ENCODE results near the gene LRRC4C. TPM values are rescaled to one million over a fixed set of nuclear protein-coding genes. Genes with fewer than 3 reads are reported as not detected.
"Not testable (repeated sequence)": the region's sequence is repeated elsewhere in the genome, so short reads cannot be mapped to it uniquely, and the experiment has no call there.

The LRRC4C gene
- total RNA-seq, 1 donor from 2014 or later: 0.28 TPM

GRCh38 chr11:40679276-40679675, 780.2 kb downstream of the LRRC4C start:
- no peak for ATAC-seq

- no peak for ATAC-seq
These were observed 812.2 kb downstream of the LRRC4C start for GRCh38 chr11:40647295-40647694.

- ATAC-seq: no peak
These were observed 817.2 kb downstream of the LRRC4C start for GRCh38 chr11:40642284-40642683.

- ATAC-seq: no peak
These were observed 839.8 kb downstream of the LRRC4C start for GRCh38 chr11:40619654-40620053.

GRCh38 chr11:40606800-40607199, 852.7 kb downstream of the LRRC4C start:
- ATAC-seq: no peak

GRCh38 chr11:40602866-40603552, 856.4 kb downstream of the LRRC4C start:
- ATAC-seq: no peak

GRCh38 chr11:40597546-40598113, 861.8 kb downstream of the LRRC4C start:
- no peak for ATAC-seq

GRCh38 chr11:40573254-40573891, 886.1 kb downstream of the LRRC4C start:
- ATAC-seq: no peak

- no peak for ATAC-seq
These were observed 889.4 kb downstream of the LRRC4C start for GRCh38 chr11:40569947-40570531.

GRCh38 chr11:40567392-40567791, 892.1 kb downstream of the LRRC4C start:
- ATAC-seq: no peak

GRCh38 chr11:40544162-40544561, 915.3 kb downstream of the LRRC4C start:
- no peak for ATAC-seq

GRCh38 chr11:40542821-40543220, 916.6 kb downstream of the LRRC4C start:
- ATAC-seq: no peak

GRCh38 chr11:40537734-40538133, 921.7 kb downstream of the LRRC4C start:
- ATAC-seq: no peak

GRCh38 chr11:40522080-40522479, 937.4 kb downstream of the LRRC4C start:
- ATAC-seq: not testable (repeated sequence)

- no peak for ATAC-seq
These were observed 942.3 kb downstream of the LRRC4C start for GRCh38 chr11:40517122-40517521.

- ATAC-seq: peak; percentile 63
These were observed 945.3 kb downstream of the LRRC4C start for GRCh38 chr11:40514124-40514523.

GRCh38 chr11:40513281-40513680, 946.2 kb downstream of the LRRC4C start:
- ATAC-seq: no peak

GRCh38 chr11:40508303-40508702, 951.1 kb downstream of the LRRC4C start:
- ATAC-seq: no peak

- ATAC-seq: no peak
These were observed 953.2 kb downstream of the LRRC4C start for GRCh38 chr11:40506226-40506625.

- ATAC-seq: no peak
These were observed 968.1 kb downstream of the LRRC4C start for GRCh38 chr11:40491341-40491740.

- no peak for ATAC-seq
These were observed 991.7 kb downstream of the LRRC4C start for GRCh38 chr11:40467771-40468170.

GRCh38 chr11:40445391-40445790, 1014.1 kb downstream of the LRRC4C start:
- ATAC-seq: no peak

- ATAC-seq: no peak
These were observed 1015.3 kb downstream of the LRRC4C start for GRCh38 chr11:40444151-40444550.

- no peak for ATAC-seq
These were observed 1024.1 kb downstream of the LRRC4C start for GRCh38 chr11:40435344-40435743.

Measured in esophagus mucosa (tissue), 1 donor.